ENCODE data around the gene ZNF500.

GRCh38 chr16:4760221-4760910 lies 6.6 kb downstream of the ZNF500 start:
- TF ChIP-seq RAD21 (IDR thresholded peaks at IDR 0.05; ENCODE audit: low read depth) (no peak), CEBPB (IDR thresholded peaks at IDR 0.05) (no peak), YY1 (IDR thresholded peaks at IDR 0.05; ENCODE audit: low read depth) (no peak), TAF1 (IDR thresholded peaks at IDR 0.05; ENCODE audit: low read depth) (no peak), EP300 (IDR thresholded peaks at IDR 0.05; ENCODE audit: borderline replicate concordance) (no peak), EGR1 (IDR thresholded peaks at IDR 0.05) (no peak), REST (IDR thresholded peaks at IDR 0.05; ENCODE audit: low read depth) (no peak), TEAD4 (IDR thresholded peaks at IDR 0.05) (no peak), MAX (IDR thresholded peaks at IDR 0.05) (no peak), CREB1 (IDR thresholded peaks at IDR 0.05; ENCODE audit: low read depth) (no peak), ZBTB7A (IDR thresholded peaks at IDR 0.05; ENCODE audit: low read depth) (no peak), FOXM1 (IDR thresholded peaks at IDR 0.05; ENCODE audit: borderline replicate concordance, low read depth) (no peak), NFIC (IDR thresholded peaks at IDR 0.05) (no peak)

All from Ishikawa (cell line).